Panc1 (cell line): ENCODE data around the gene OSBPL10. TPM values are rescaled to one million over a fixed set of nuclear protein-coding genes. Genes with fewer than 3 reads are reported as not detected.

Experiments
- ATAC-seq: fragments of 200-7000 bp; cut with Tn5 transposase; 2 replicates; pipeline ENCODE4 v1.9.1; 2020; ENCODE audit warnings: mild to moderate bottlenecking, moderate library complexity
- BruUV-seq: library from RNA; stranded (reverse); fragments of 400-500 nt; replicated peaks from 2 replicates; lab custom pipeline; 2021; lab: Mats Ljungman, UMichigan
- CTCF ChIA-PET: fragments of 300-600 bp; sonication (Branson Sonifier 250); formaldehyde crosslinking; loops from one replicate; lab custom pipeline; 2022; ENCODE audit warnings: antibody characterized with exemption; lab: Charles Lee
- POLR2A ChIA-PET: fragments of 300-600 bp; sonication (Branson Sonifier 250); formaldehyde crosslinking; loops from one replicate; lab custom pipeline; 2022; ENCODE audit warnings: antibody characterized with exemption; lab: Charles Lee
- DNase-seq: peaks from one replicate; pipeline ENCODE4 v3.0.0-alpha.2; 2010; ENCODE audit warnings: low read depth, low spot score
- H3K27ac ChIP-seq: 2 replicates; pipeline ENCODE4 v1.5.1; 2011; ENCODE audit warnings: mild to moderate bottlenecking, low read length, inconsistent platforms
- H3K27me3 ChIP-seq: fragments of 200-500 bp; sonication (Bioruptor generic); 2 replicates; pipeline ENCODE4 v1.6.0; 2014; ENCODE audit warnings: low read length, inconsistent platforms; ENCODE audit not compliant: control insufficient read depth, insufficient read depth
- H3K36me3 ChIP-seq: fragments of 200-500 bp; sonication (Bioruptor generic); 2 replicates; pipeline ENCODE4 v1.5.1; 2014; ENCODE audit warnings: inconsistent platforms, mild to moderate bottlenecking, low read length, moderate library complexity; ENCODE audit not compliant: control insufficient read depth, insufficient read depth
- H3K4me1 ChIP-seq: 2 replicates; pipeline ENCODE4 v1.5.1; 2011; ENCODE audit warnings: inconsistent platforms, mild to moderate bottlenecking, low read length, moderate library complexity; ENCODE audit not compliant: control insufficient read depth, insufficient read depth
- H3K4me3 ChIP-seq, 2 experiments: 2 replicates each; pipeline ENCODE4 v1.5.1; 2011 to 2012; ENCODE audit warnings: low read depth in 2 of 2, low read length in 2 of 2, mild to moderate bottlenecking in 2 of 2, inconsistent platforms in 1 of 2, moderate library complexity in 1 of 2
- H3K9me3 ChIP-seq: fragments of 200-500 bp; sonication (Bioruptor generic); 2 replicates; pipeline ENCODE4 v1.5.1; 2014; ENCODE audit warnings: low read depth, mild to moderate bottlenecking, inconsistent platforms, low read length, moderate library complexity; ENCODE audit not compliant: control insufficient read depth, insufficient read depth
- CTCF ChIP-seq: fragments of 450-650 bp; IDR thresholded peaks from 2 replicates; pipeline ENCODE4 v1.5.1; 2017; ENCODE audit warnings: mild to moderate bottlenecking
- POLR2AphosphoS5 ChIP-seq: IDR thresholded peaks from 2 replicates; pipeline ENCODE4 v1.6.1; 2012; ENCODE audit warnings: mild to moderate bottlenecking, low read depth, low read length, moderate library complexity
- SIN3A ChIP-seq: IDR thresholded peaks from 2 replicates; pipeline ENCODE4 v1.6.1; 2012; ENCODE audit warnings: low read depth, mild to moderate bottlenecking, low read length, moderate library complexity, borderline replicate concordance; ENCODE audit not compliant: insufficient read depth
- TCF7L2 ChIP-seq: IDR thresholded peaks from 2 replicates; pipeline ENCODE4 v1.6.1; 2011; ENCODE audit warnings: mild to moderate bottlenecking, low read depth, low read length, inconsistent platforms
- in situ Hi-C: cut with HindIII; loops from 2 replicates; pipeline ENCODE4 v1.10.0; 2016; ENCODE audit warnings: low sequenced_read_pairs, low pct_unique_long_range_greater_than_20kb
- intact Hi-C: fragments of 100-400 bp; cut with micrococcal nuclease; formaldehyde crosslinking; loops from one replicate; pipeline ENCODE4 v1.10.0; 2022; ENCODE audit not compliant: unreplicated experiment
- total RNA-seq: library from RNA; stranded (reverse); gene quantifications from one replicate; pipeline ENCODE4 v1.2.1, GENCODE V29; 2021; ENCODE audit not compliant: unreplicated experiment
- TF ChIP-seq, protein P1 (sequence below), 2 experiments: IDR thresholded peaks; 2 replicates each; pipeline ENCODE4 v1.6.1; 2011 to 2012; ENCODE audit warnings: low read depth in 2 of 2, control low read depth in 1 of 2, low read length in 1 of 2, mild to moderate bottlenecking in 1 of 2, moderate library complexity in 1 of 2; ENCODE audit not compliant: insufficient read depth in 1 of 2

OSBPL10 gene
- total RNA-seq, 1 experiment from 2014 or later, result 88.1 TPM

DNA sequence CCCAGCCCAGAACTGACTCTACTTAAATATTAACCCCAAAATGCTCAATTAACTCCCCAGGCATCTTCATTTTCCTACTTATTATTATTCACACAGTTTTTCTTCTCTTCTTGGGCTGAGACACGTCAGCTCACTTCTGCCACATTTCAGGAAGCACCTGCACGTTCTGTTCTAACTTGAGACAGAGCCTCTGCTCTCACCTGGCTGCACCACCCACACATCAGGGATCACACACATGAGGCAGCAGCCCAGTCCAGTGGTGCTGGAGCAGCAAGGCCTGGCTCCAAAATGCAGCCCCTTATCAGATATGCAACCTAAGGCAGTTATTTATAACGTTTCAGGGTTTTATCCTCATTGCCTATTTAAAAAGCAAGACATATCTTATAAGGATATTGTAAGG is 127.5 kb downstream of the OSBPL10 start:
- H3K4me1 ChIP-seq, result peaks cover 4% of the 10 kb centered on the region; the same call in 1 of the 2 replicates
- H3K27me3 ChIP-seq, result no peaks in the 10 kb centered on the region
- H3K36me3 ChIP-seq, result no peaks in the 10 kb centered on the region
- H3K27ac ChIP-seq, result no peak overlapping the region
- DNase-seq (no peak), ATAC-seq (no peak)
- TF ChIP-seq TCF7L2, result no peak
- no peak for TF ChIP-seq POLR2AphosphoS5
- TF ChIP-seq SIN3A, result no peak
- TF ChIP-seq CTCF, result no peak
- TF ChIP-seq, protein P1, sequence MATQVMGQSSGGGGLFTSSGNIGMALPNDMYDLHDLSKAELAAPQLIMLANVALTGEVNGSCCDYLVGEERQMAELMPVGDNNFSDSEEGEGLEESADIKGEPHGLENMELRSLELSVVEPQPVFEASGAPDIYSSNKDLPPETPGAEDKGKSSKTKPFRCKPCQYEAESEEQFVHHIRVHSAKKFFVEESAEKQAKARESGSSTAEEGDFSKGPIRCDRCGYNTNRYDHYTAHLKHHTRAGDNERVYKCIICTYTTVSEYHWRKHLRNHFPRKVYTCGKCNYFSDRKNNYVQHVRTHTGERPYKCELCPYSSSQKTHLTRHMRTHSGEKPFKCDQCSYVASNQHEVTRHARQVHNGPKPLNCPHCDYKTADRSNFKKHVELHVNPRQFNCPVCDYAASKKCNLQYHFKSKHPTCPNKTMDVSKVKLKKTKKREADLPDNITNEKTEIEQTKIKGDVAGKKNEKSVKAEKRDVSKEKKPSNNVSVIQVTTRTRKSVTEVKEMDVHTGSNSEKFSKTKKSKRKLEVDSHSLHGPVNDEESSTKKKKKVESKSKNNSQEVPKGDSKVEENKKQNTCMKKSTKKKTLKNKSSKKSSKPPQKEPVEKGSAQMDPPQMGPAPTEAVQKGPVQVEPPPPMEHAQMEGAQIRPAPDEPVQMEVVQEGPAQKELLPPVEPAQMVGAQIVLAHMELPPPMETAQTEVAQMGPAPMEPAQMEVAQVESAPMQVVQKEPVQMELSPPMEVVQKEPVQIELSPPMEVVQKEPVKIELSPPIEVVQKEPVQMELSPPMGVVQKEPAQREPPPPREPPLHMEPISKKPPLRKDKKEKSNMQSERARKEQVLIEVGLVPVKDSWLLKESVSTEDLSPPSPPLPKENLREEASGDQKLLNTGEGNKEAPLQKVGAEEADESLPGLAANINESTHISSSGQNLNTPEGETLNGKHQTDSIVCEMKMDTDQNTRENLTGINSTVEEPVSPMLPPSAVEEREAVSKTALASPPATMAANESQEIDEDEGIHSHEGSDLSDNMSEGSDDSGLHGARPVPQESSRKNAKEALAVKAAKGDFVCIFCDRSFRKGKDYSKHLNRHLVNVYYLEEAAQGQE (IDR thresholded peaks at IDR 0.05; ENCODE audit: insufficient read depth in 1 of 2, low read depth in 2 of 2, low read length in 1 of 2), result no peak
- CTCF ChIA-PET, result no interaction called here
- intact Hi-C loops, result no loop called here
- no TSS peak for BruUV-seq
- H3K9me3 ChIP-seq, result no peaks in the 10 kb centered on the region
- H3K4me3 ChIP-seq, result no peak overlapping the region
- POLR2A ChIA-PET, result no interaction called here
- in situ Hi-C loops, result no loop called here

GRCh38 chr3:31851278-31851677 is 129.8 kb downstream of the OSBPL10 start:
- in situ Hi-C loops (no loop called here), intact Hi-C loops (no loop called here)
- ChIA-PET CTCF (no interaction called here), POLR2A (no interaction called here)
- BruUV-seq, result no TSS peak
- H3K9me3 ChIP-seq, result no peaks in the 10 kb centered on the region
- no peaks in the 10 kb centered on the region; the same call in 1 of the 2 replicates for H3K36me3 ChIP-seq
- no peak overlapping the region for H3K4me3 ChIP-seq
- H3K27ac ChIP-seq, result no peak overlapping the region
- H3K27me3 ChIP-seq, result no peaks in the 10 kb centered on the region
- no peak for ATAC-seq
- no peaks in the 10 kb centered on the region; the same call in 1 of the 2 replicates for H3K4me1 ChIP-seq
- no peak for DNase-seq
- TF ChIP-seq, protein P1 (IDR thresholded peaks at IDR 0.05; ENCODE audit: insufficient read depth in 1 of 2, low read depth in 2 of 2, low read length in 1 of 2), result no peak
- no peak for TF ChIP-seq POLR2AphosphoS5
- TF ChIP-seq CTCF, result no peak
- TF ChIP-seq TCF7L2, result no peak
- no peak for TF ChIP-seq SIN3A
